NCI-H2196 (cell line): ENCODE measurements around the gene NDUFS4.
"Not testable (repeated sequence)": the region's sequence is repeated elsewhere in the genome, so short reads cannot be mapped to it uniquely, and the experiment has no call there.

ENCODE experiments used
- DNase-seq: peaks from one replicate; lab custom pipeline; 2025; ENCODE audit not compliant: unreplicated experiment; lab: John Stamatoyannopoulos, UW

Gene NDUFS4

GRCh38 chr5:53560506-53561191 is at the start of gene NDUFS4:
TSS of gene NDUFS4 (plus strand) at chr5:53560639. CDS start at chr5:53560663, 24 bp downstream.
- peak; percentile 56 for DNase-seq

DNA sequence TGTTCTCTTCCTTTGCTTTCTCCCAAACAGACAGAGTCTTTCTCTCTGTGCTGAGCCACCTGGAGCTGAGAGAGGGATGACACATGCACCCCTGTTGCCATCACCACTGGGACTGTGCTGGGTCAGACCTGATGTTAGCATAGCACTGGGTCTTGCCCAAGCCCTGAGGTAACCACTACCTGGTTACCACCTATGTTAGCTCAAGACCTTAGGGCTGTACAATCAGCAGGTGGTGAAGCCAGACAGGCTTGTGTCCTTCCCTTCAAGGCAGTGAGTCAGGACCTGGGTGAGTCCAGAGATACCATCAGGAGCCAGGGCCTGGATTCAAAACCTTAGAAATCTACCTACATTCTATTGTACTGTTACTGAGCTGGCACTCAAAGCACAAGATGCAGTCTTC is 47.9 kb upstream of the NDUFS4 start:
- no peak for DNase-seq

DNA sequence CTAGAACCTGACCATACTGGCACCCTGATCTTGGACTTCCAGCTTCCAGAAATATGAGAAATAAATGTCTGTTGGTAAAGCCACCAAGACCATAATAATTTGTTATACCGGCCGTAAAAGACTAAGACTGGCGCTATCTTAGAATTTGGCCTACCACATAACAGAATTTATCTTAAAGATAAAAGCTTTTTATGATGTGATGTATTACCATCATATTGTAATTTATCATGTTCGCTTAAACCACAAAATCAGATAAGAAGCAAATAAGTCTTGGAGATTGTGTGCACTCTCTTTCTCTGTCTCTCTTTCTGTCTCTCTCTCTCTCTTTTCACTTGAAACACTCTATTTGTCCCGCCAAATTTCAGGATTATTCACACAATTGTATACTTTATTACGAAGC is 44.5 kb upstream of the NDUFS4 start:
- no peak for DNase-seq

- no peak for DNase-seq
Observed at GRCh38 chr5:53520813-53521212, 39.6 kb upstream of the NDUFS4 start.

- DNase-seq: no peak
Observed at GRCh38 chr5:53537711-53538110, 22.7 kb upstream of the NDUFS4 start.

GRCh38 chr5:53540739-53541138 is 19.7 kb upstream of the NDUFS4 start:
- not testable (repeated sequence) for DNase-seq

DNA sequence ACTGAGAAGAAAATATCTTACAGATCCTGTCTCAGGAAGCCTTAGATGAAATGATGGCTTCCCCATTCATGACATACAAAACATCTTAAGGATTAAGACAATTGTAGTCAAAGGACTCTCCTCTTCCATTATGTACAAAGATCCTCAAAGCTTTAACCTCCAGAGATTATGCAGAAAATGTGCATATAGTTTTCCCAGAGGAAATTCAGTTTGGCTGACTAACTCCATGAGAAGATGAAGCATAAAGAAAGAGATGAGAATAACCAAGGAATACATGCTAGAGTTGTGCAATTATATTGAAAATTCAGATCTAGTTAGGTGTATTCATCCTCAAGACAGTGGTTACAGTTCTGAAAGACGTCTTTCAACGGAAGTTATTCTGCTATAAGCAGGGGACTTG is 18.6 kb upstream of the NDUFS4 start:
- DNase-seq: no peak

GRCh38 chr5:53542926-53543325 is 17.5 kb upstream of the NDUFS4 start:
- no peak for DNase-seq

- DNase-seq: no peak
Observed at GRCh38 chr5:53543401-53543800, 17.0 kb upstream of the NDUFS4 start.

DNA sequence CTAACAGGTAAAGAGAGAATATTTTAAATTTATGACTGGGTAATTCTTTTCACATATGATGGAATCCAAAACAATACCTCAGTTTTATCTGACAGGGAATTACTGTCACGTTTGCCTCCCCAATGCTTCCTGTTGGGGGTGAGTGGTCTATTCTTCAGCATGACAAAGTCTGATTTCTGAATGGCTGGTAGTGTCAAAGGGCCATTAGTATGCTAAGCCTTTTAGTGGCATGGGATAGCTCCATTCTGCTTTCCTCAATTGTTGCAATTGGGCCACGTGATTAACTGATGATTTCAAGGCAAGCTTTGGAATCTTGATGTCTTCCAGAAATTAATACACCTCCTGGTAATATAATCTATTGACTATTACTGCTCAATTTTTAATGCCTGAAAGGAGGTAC is 14.7 kb upstream of the NDUFS4 start:
- no peak for DNase-seq

DNA sequence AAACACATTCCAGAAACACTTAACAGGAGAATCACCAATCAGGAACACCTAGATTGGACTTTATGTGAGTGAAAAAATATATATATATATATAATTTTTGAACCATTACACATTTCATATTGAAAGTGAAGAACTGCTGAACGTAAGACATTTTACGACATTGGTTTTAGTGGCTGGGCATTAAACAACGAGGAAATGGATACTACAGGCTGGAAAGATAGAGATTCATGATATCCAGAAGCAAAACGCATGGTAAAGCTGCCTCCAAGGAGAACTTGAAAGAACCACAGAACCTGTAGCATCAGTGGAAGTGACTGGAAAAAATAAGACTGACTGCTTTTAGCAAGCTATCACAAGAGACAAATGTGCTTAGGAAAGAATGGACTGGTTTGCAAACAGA is 13.2 kb upstream of the NDUFS4 start:
- no peak for DNase-seq

DNA sequence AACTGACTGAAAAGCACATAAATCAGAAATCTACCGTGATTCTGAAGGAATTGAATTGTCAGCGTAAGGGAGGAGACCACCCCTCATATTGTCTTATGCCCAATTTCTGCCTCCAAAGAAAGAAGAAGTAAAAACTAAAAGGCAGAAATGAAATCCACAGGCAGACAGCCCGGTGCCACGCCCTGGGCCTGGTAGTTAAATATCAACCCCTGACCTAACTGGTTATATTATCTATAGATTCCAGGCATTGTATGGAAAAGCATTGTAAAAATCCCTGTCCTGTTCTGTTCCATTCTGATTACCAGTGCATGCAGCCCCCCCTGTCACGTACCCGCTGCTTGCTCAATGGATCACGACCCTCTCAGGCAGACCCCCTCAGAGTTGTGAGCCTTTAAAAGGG is 11.9 kb upstream of the NDUFS4 start:
- DNase-seq: not testable (repeated sequence)

GRCh38 chr5:53549792-53550191 is 10.6 kb upstream of the NDUFS4 start:
- no peak for DNase-seq

- DNase-seq: no peak
Observed at GRCh38 chr5:53552561-53552960, 7.9 kb upstream of the NDUFS4 start.

GRCh38 chr5:53554444-53554843 is 6.0 kb upstream of the NDUFS4 start:
- no peak for DNase-seq

- DNase-seq: no peak
Observed at GRCh38 chr5:53555160-53555559, 5.3 kb upstream of the NDUFS4 start.

GRCh38 chr5:53556001-53556400 is 4.4 kb upstream of the NDUFS4 start:
- no peak for DNase-seq

GRCh38 chr5:53557386-53557785 is 3.1 kb upstream of the NDUFS4 start:
- no peak for DNase-seq

DNA sequence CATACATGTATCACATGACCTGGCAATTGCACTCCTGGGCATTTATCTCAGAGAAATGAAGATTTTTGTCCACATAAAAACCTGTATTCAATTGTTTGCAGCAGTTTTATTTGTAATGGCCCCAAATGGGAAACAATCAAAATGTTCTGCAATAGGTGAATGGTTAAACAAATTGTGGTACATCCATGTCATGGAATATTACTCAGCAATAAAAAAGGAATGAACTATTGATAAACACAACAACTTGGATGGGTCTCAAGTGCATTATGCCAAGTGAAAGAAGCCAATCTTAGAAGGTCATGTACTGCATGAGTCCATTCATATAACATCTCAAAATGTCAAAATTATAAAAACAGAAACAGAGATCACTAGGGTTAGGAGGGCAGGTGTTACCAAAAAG is 1.5 kb upstream of the NDUFS4 start:
- no peak for DNase-seq

GRCh38 chr5:53560028-53560427 is 411 bp upstream of the NDUFS4 start:
- DNase-seq: no peak

- DNase-seq: no peak
Observed at GRCh38 chr5:53568401-53568800, 8.0 kb downstream of the NDUFS4 start.

- no peak for DNase-seq
Observed at GRCh38 chr5:53568871-53569270, 8.4 kb downstream of the NDUFS4 start.

- no peak for DNase-seq
Observed at GRCh38 chr5:53569453-53569852, 9.0 kb downstream of the NDUFS4 start.
